ENCODE results near the gene EPB41L5. TPM values are rescaled to one million over a fixed set of nuclear protein-coding genes. Genes with fewer than 3 reads are reported as not detected.

The EPB41L5 gene
- total RNA-seq, 2 experiments from 2014 or later: 5.6 to 14.1 TPM

GRCh38 chr2:120032297-120032696, 19.4 kb downstream of the EPB41L5 start:
- Histone ChIP-seq H3K9me2 (ENCODE audit: insufficient read depth, low read length) (no peaks in the 10 kb centered on the region), H3K4me2 (ENCODE audit: low read length) (no peak overlapping the region), H3K4me1 (ENCODE audit: insufficient read depth, low read length, poor library complexity, severe bottlenecking) (no peaks in the 10 kb centered on the region), H2AFZ (ENCODE audit: low read length) (no peak overlapping the region), H3K36me3 (ENCODE audit: insufficient read depth, low read length) (no peaks in the 10 kb centered on the region), H3K27ac (ENCODE audit: low read depth, low read length, poor library complexity, severe bottlenecking) (no peak overlapping the region), H4K20me1 (ENCODE audit: insufficient read depth, low read length) (no peaks in the 10 kb centered on the region), H3K4me3 (ENCODE audit: low read depth, low read length, poor library complexity, severe bottlenecking) (no peak overlapping the region), H3K9me3 (ENCODE audit: low read length) (no peaks in the 10 kb centered on the region), H3K79me2 (ENCODE audit: insufficient read depth, low read depth, low read length) (no peaks in the 10 kb centered on the region)
- no peak for TF ChIP-seq CTCF (conservative IDR thresholded peaks at IDR 0.05; ENCODE audit: low read length)
- TF ChIP-seq EZH2phosphoT487 (IDR thresholded peaks at IDR 0.05; ENCODE audit: borderline replicate concordance, low read depth, low read length): no peak
- ChIA-PET POLR2A (no interaction called here), CTCF (ENCODE audit: unreplicated experiment) (no interaction called here)
- BruUV-seq (replicated peaks): no TSS peak
- DNase-seq (ENCODE audit: low spot score): no peak
- intact Hi-C loops (cut with micrococcal nuclease; ENCODE audit: unreplicated experiment): no loop called here

DNA sequence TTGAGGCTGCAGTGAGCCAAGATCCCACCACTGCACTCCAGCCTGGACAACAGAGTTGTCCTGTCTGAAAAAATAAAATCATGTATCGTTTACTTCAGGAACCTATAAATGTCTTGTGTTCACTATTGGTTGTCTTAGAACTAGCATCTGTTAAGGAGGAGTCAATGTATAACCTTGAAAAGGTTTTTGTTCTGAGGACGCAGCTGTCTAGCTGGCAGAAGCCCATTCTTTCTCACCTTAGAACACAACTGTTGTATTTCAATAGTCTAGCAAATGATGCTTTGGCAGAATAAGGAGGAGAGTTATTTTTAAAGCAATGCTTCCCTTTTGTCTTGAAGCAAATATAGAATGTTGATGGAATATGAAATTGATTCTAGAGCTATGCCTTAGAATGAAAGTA, 21.1 kb downstream of the EPB41L5 start:
- H2AFZ ChIP-seq (ENCODE audit: low read length): no peak overlapping the region
- no TSS peak for BruUV-seq (replicated peaks)
- no peaks in the 10 kb centered on the region for H3K9me2 ChIP-seq (ENCODE audit: insufficient read depth, low read length)
- ChIA-PET POLR2A (interaction anchor here (0.7 kb wide), 1 partner anchor 240 kb away, joined by 5 read pairs; no protein-coding TSS in a partner anchor), CTCF (ENCODE audit: unreplicated experiment) (no interaction called here)
- TF ChIP-seq EZH2phosphoT487 (IDR thresholded peaks at IDR 0.05; ENCODE audit: borderline replicate concordance, low read depth, low read length) (no peak), CTCF (conservative IDR thresholded peaks at IDR 0.05; ENCODE audit: low read length) (no peak)
- intact Hi-C loops (cut with micrococcal nuclease; ENCODE audit: unreplicated experiment): no loop called here
- DNase-seq (ENCODE audit: low spot score): no peak
- no peak overlapping the region for H3K4me3 ChIP-seq (ENCODE audit: low read depth, low read length, poor library complexity, severe bottlenecking)
- H3K36me3 ChIP-seq (ENCODE audit: insufficient read depth, low read length): no peaks in the 10 kb centered on the region
- H3K9me3 ChIP-seq (ENCODE audit: low read length): no peaks in the 10 kb centered on the region
- H3K4me1 ChIP-seq (ENCODE audit: insufficient read depth, low read length, poor library complexity, severe bottlenecking): no peaks in the 10 kb centered on the region
- no peaks in the 10 kb centered on the region for H3K79me2 ChIP-seq (ENCODE audit: insufficient read depth, low read depth, low read length)
- no peak overlapping the region for H3K27ac ChIP-seq (ENCODE audit: low read depth, low read length, poor library complexity, severe bottlenecking)
- H4K20me1 ChIP-seq (ENCODE audit: insufficient read depth, low read length): no peaks in the 10 kb centered on the region
- no peak overlapping the region for H3K4me2 ChIP-seq (ENCODE audit: low read length)

GRCh38 chr2:120034621-120035020, 21.7 kb downstream of the EPB41L5 start:
- TF ChIP-seq CTCF (conservative IDR thresholded peaks at IDR 0.05; ENCODE audit: low read length): no peak
- no peak for TF ChIP-seq EZH2phosphoT487 (IDR thresholded peaks at IDR 0.05; ENCODE audit: borderline replicate concordance, low read depth, low read length)
- Histone ChIP-seq H2AFZ (ENCODE audit: low read length) (no peak overlapping the region), H3K4me3 (ENCODE audit: low read depth, low read length, poor library complexity, severe bottlenecking) (no peak overlapping the region), H4K20me1 (ENCODE audit: insufficient read depth, low read length) (no peaks in the 10 kb centered on the region), H3K79me2 (ENCODE audit: insufficient read depth, low read depth, low read length) (no peaks in the 10 kb centered on the region), H3K27ac (ENCODE audit: low read depth, low read length, poor library complexity, severe bottlenecking) (no peak overlapping the region), H3K4me1 (ENCODE audit: insufficient read depth, low read length, poor library complexity, severe bottlenecking) (no peaks in the 10 kb centered on the region), H3K9me3 (ENCODE audit: low read length) (no peaks in the 10 kb centered on the region), H3K9me2 (ENCODE audit: insufficient read depth, low read length) (no peaks in the 10 kb centered on the region), H3K4me2 (ENCODE audit: low read length) (no peak overlapping the region), H3K36me3 (ENCODE audit: insufficient read depth, low read length) (no peaks in the 10 kb centered on the region)
- intact Hi-C loops (cut with micrococcal nuclease; ENCODE audit: unreplicated experiment): no loop called here
- BruUV-seq (replicated peaks): no TSS peak
- DNase-seq (ENCODE audit: low spot score): no peak
- POLR2A ChIA-PET: interaction anchor here (0.7 kb wide), 1 partner anchor 239 kb away, joined by 5 read pairs; no protein-coding TSS in a partner anchor
- CTCF ChIA-PET (ENCODE audit: unreplicated experiment): no interaction called here
